GM18520 (cell line): ENCODE results near the gene SLC48A1.

ENCODE experiments used
- ATAC-seq: cut with Tn5 transposase; IDR thresholded peaks from one replicate; pipeline ENCODE4 v1.9.1; 2021; ENCODE audit not compliant: unreplicated experiment

The SLC48A1 gene

GRCh38 chr12:47757840-47758583, 15.0 kb upstream of the SLC48A1 start:
- ATAC-seq: no peak

- ATAC-seq: no peak
These were observed 14.5 kb upstream of the SLC48A1 start for GRCh38 chr12:47758584-47758833.

- peak; percentile 31 for ATAC-seq
These were observed 14.0 kb upstream of the SLC48A1 start, which contains the start of gene RAPGEF3 for GRCh38 chr12:47758834-47759690. TSS of gene RAPGEF3 (minus strand) at chr12:47758880. CDS start at chr12:47758556, 324 bp downstream.

- ATAC-seq: no peak
These were observed 10.1 kb upstream of the SLC48A1 start for GRCh38 chr12:47762850-47763465.

GRCh38 chr12:47763481-47764346, 9.3 kb upstream of the SLC48A1 start:
- ATAC-seq: no peak

GRCh38 chr12:47766502-47767215, 6.4 kb upstream of the SLC48A1 start:
- no peak for ATAC-seq

GRCh38 chr12:47767216-47767724, 5.8 kb upstream of the SLC48A1 start:
- ATAC-seq: no peak

GRCh38 chr12:47768323-47768811, 4.7 kb upstream of the SLC48A1 start:
- ATAC-seq: no peak

- ATAC-seq: no peak
These were observed 3.6 kb upstream of the SLC48A1 start for GRCh38 chr12:47769234-47770085.

- ATAC-seq: no peak
These were observed 2.8 kb upstream of the SLC48A1 start for GRCh38 chr12:47770086-47770726.

- no peak for ATAC-seq
These were observed 1.7 kb upstream of the SLC48A1 start for GRCh38 chr12:47771304-47771703.

- no peak for ATAC-seq
These were observed 861 bp upstream of the SLC48A1 start for GRCh38 chr12:47772094-47772660.

- no peak for ATAC-seq
These were observed 338 bp upstream of the SLC48A1 start for GRCh38 chr12:47772738-47773061.

- ATAC-seq: no peak
These were observed 981 bp downstream of the SLC48A1 start for GRCh38 chr12:47773858-47774580.

- ATAC-seq: no peak
These were observed 1.6 kb downstream of the SLC48A1 start for GRCh38 chr12:47774663-47775062.

- ATAC-seq: no peak
These were observed 2.3 kb downstream of the SLC48A1 start for GRCh38 chr12:47775100-47775911.
